ENCODE data around the gene CES3.
"Not testable (repeated sequence)": the region's sequence is repeated elsewhere in the genome, so short reads cannot be mapped to it uniquely, and the experiment has no call there.

The CES3 gene

GRCh38 chr16:66936889-66937554 is 24.0 kb upstream of the CES3 start:
- H3K9ac ChIP-seq (ENCODE audit: low read length) = no peak overlapping the region
- no peak overlapping the region for H3K27ac ChIP-seq (ENCODE audit: low read depth, low read length)
- H3K36me3 ChIP-seq (ENCODE audit: control insufficient read depth, insufficient read depth, low read length) = peaks cover 41% of the 10 kb centered on the region
- H3K4me1 ChIP-seq (ENCODE audit: control insufficient read depth, insufficient read depth, low read length) = peaks cover 12% of the 10 kb centered on the region; the same call in 1 of the 2 replicates
- peaks cover 10% of the 10 kb centered on the region for H3K27me3 ChIP-seq (ENCODE audit: control insufficient read depth, insufficient read depth, low read length)
- H3K4me3 ChIP-seq (ENCODE audit: low read depth, low read length) = no peak overlapping the region
- H3K9me3 ChIP-seq (ENCODE audit: control insufficient read depth, insufficient read depth, low read depth, low read length) = no peaks in the 10 kb centered on the region

DNA sequence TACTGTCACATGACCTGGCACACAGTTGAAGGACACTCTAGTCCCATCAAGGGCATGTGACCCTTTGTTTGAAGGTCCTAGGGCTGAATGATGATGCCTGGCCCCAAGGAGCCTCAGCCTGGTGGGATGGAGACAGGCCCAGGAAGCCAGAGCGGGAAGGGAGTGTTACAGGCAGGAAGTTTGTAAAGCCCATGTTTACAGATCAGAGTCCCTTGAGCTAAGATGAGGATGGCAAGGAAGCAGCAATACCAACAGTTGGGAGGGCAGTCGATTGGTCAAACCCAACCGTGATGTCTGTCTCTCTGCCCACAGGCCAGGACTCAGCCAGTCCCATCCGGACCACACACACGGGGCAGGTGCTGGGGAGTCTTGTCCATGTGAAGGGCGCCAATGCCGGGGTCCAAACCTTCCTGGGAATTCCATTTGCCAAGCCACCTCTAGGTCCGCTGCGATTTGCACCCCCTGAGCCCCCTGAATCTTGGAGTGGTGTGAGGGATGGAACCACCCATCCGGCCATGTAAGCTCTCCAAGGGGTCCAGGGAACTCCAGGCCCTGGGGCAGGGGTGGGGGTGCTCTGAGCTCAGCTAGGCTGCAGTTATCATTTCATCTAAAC is 23.2 kb upstream of the CES3 start:
- H3K4me3 ChIP-seq (ENCODE audit: low read depth, low read length) = no peak overlapping the region
- H3K9me3 ChIP-seq (ENCODE audit: control insufficient read depth, insufficient read depth, low read depth, low read length) = no peaks in the 10 kb centered on the region
- peaks cover 12% of the 10 kb centered on the region; the same call in 1 of the 2 replicates for H3K4me1 ChIP-seq (ENCODE audit: control insufficient read depth, insufficient read depth, low read length)
- H3K36me3 ChIP-seq (ENCODE audit: control insufficient read depth, insufficient read depth, low read length) = peaks cover 45% of the 10 kb centered on the region
- peaks cover 10% of the 10 kb centered on the region for H3K27me3 ChIP-seq (ENCODE audit: control insufficient read depth, insufficient read depth, low read length)
- H3K27ac ChIP-seq (ENCODE audit: low read depth, low read length) = no peak overlapping the region
- no peak overlapping the region for H3K9ac ChIP-seq (ENCODE audit: low read length)

DNA sequence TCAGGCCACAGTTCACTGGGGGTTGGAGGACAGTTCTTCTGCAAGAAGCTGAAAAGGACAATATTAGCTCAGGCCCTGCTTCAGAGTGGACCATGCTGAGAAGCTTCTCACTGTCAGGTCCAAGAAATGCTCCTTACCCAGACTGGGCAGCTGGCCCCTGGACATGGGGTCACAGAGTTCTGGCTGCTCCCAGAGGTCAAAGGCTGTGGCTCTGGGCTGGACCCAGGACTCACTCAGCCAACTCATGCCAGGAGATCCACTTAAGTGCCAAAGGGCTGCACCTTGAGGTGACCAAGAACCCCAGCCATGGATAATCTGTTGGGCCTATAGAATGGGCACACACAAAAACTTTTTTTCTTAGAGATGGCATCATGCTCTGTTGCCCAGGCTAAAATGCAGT is 21.7 kb upstream of the CES3 start:
- Histone ChIP-seq H3K4me3 (ENCODE audit: low read depth, low read length) (no peak overlapping the region), H3K9me3 (ENCODE audit: control insufficient read depth, insufficient read depth, low read depth, low read length) (no peaks in the 10 kb centered on the region), H3K4me1 (ENCODE audit: control insufficient read depth, insufficient read depth, low read length) (peaks cover 7% of the 10 kb centered on the region; the same call in 1 of the 2 replicates), H3K36me3 (ENCODE audit: control insufficient read depth, insufficient read depth, low read length) (peaks cover 58% of the 10 kb centered on the region), H3K27me3 (ENCODE audit: control insufficient read depth, insufficient read depth, low read length) (peaks cover 10% of the 10 kb centered on the region), H3K27ac (ENCODE audit: low read depth, low read length) (no peak overlapping the region), H3K9ac (ENCODE audit: low read length) (no peak overlapping the region)

- H3K4me1 ChIP-seq (ENCODE audit: control insufficient read depth, insufficient read depth, low read length) = peaks cover 6% of the 10 kb centered on the region; the same call in 1 of the 2 replicates
- H3K4me3 ChIP-seq (ENCODE audit: low read depth, low read length) = no peak overlapping the region
- H3K9me3 ChIP-seq (ENCODE audit: control insufficient read depth, insufficient read depth, low read depth, low read length) = no peaks in the 10 kb centered on the region
- H3K9ac ChIP-seq (ENCODE audit: low read length) = no peak overlapping the region
- peaks cover 6% of the 10 kb centered on the region for H3K27me3 ChIP-seq (ENCODE audit: control insufficient read depth, insufficient read depth, low read length)
- no peak overlapping the region for H3K27ac ChIP-seq (ENCODE audit: low read depth, low read length)
- peaks cover 58% of the 10 kb centered on the region for H3K36me3 ChIP-seq (ENCODE audit: control insufficient read depth, insufficient read depth, low read length)
Measured at GRCh38 chr16:66940236-66940635, 20.8 kb upstream of the CES3 start.

- Histone ChIP-seq H3K36me3 (ENCODE audit: control insufficient read depth, insufficient read depth, low read length) (peaks cover 58% of the 10 kb centered on the region), H3K9ac (ENCODE audit: low read length) (no peak overlapping the region), H3K4me1 (ENCODE audit: control insufficient read depth, insufficient read depth, low read length) (no peaks in the 10 kb centered on the region)
Measured at GRCh38 chr16:66942981-66943380, 18.1 kb upstream of the CES3 start.

DNA sequence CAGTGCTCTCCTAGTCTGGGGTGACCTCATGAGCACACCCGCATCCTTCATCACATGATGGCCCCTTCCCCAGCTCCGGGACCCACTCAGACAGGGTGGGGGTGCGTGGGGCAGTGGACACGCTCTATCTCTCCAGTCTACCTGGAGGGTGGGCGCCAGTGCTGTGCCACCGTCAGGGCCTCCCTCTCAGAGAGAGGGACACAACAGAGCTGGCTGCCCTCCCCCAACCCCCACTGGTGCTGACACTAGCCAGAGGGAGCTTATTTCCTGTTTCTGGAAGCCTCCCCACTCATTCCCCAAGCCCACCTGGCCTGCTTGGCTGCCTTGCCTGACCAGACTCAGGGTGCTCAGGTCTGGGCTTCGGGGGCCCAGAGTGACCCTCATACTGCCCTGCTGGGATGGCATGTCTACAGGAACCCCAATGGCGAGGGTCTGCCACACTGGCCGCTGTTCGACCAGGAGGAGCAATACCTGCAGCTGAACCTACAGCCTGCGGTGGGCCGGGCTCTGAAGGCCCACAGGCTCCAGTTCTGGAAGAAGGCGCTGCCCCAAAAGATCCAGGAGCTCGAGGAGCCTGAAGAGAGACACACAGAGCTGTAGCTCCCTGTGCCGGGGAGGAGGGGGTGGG is 17.5 kb upstream of the CES3 start:
- peaks cover 13% of the 10 kb centered on the region for H3K27me3 ChIP-seq (ENCODE audit: control insufficient read depth, insufficient read depth, low read length)
- H3K4me1 ChIP-seq (ENCODE audit: control insufficient read depth, insufficient read depth, low read length) = no peaks in the 10 kb centered on the region
- no peaks in the 10 kb centered on the region for H3K9me3 ChIP-seq (ENCODE audit: control insufficient read depth, insufficient read depth, low read depth, low read length)
- H3K36me3 ChIP-seq (ENCODE audit: control insufficient read depth, insufficient read depth, low read length) = peaks cover 55% of the 10 kb centered on the region
- no peak overlapping the region for H3K27ac ChIP-seq (ENCODE audit: low read depth, low read length)
- no peak overlapping the region for H3K9ac ChIP-seq (ENCODE audit: low read length)
- H3K4me3 ChIP-seq (ENCODE audit: low read depth, low read length) = no peak overlapping the region

More at GRCh38 chr16:66942981-66943380, 18.1 kb upstream of the CES3 start:
- Histone ChIP-seq H3K27ac (ENCODE audit: low read depth, low read length) (no peak overlapping the region), H3K27me3 (ENCODE audit: control insufficient read depth, insufficient read depth, low read length) (peaks cover 8% of the 10 kb centered on the region), H3K4me3 (ENCODE audit: low read depth, low read length) (no peak overlapping the region), H3K9me3 (ENCODE audit: control insufficient read depth, insufficient read depth, low read depth, low read length) (no peaks in the 10 kb centered on the region)

- H3K36me3 ChIP-seq (ENCODE audit: control insufficient read depth, insufficient read depth, low read length) = peaks cover 50% of the 10 kb centered on the region
- no peaks in the 10 kb centered on the region for H3K4me1 ChIP-seq (ENCODE audit: control insufficient read depth, insufficient read depth, low read length)
- H3K4me3 ChIP-seq (ENCODE audit: low read depth, low read length) = no peak overlapping the region
- H3K9me3 ChIP-seq (ENCODE audit: control insufficient read depth, insufficient read depth, low read depth, low read length) = no peaks in the 10 kb centered on the region
- H3K27me3 ChIP-seq (ENCODE audit: control insufficient read depth, insufficient read depth, low read length) = peaks cover 18% of the 10 kb centered on the region
- H3K9ac ChIP-seq (ENCODE audit: low read length) = no peak overlapping the region
- H3K27ac ChIP-seq (ENCODE audit: low read depth, low read length) = no peak overlapping the region
Measured at GRCh38 chr16:66944054-66944441, 17.0 kb upstream of the CES3 start.

- H3K4me3 ChIP-seq (ENCODE audit: low read depth, low read length); H3K4me1 ChIP-seq (ENCODE audit: control insufficient read depth, insufficient read depth, low read length); H3K27ac ChIP-seq (ENCODE audit: low read depth, low read length); H3K9ac ChIP-seq (ENCODE audit: low read length); H3K9me3 ChIP-seq (ENCODE audit: control insufficient read depth, insufficient read depth, low read depth, low read length): not testable (repeated sequence)
- Histone ChIP-seq H3K36me3 (ENCODE audit: control insufficient read depth, insufficient read depth, low read length) (peaks cover 41% of the 10 kb centered on the region), H3K27me3 (ENCODE audit: control insufficient read depth, insufficient read depth, low read length) (peaks cover 28% of the 10 kb centered on the region)
Measured at GRCh38 chr16:66944971-66945370, 16.1 kb upstream of the CES3 start.

DNA sequence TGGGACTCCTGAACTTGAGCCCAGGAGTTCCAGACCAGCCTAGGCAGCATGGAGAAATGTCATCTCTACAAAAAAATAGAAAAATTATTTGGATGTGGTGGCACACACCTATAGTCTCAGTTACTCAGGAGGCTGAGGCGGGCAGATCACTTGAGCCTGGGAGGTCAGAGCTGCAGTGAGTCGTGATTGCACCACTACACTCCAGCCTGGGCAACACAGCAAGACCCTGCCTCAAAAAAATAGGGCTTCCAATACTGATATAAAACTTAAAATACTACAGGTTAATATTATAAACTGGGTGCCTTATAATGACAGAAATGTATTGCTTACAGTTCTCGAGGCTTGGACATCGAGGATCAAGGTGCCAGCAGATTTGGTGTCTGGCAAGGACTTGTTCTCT is 15.1 kb upstream of the CES3 start:
- peaks cover 31% of the 10 kb centered on the region for H3K36me3 ChIP-seq (ENCODE audit: control insufficient read depth, insufficient read depth, low read length)
- H3K4me3 ChIP-seq (ENCODE audit: low read depth, low read length) = no peak overlapping the region
- H3K9me3 ChIP-seq (ENCODE audit: control insufficient read depth, insufficient read depth, low read depth, low read length) = no peaks in the 10 kb centered on the region
- peaks cover 33% of the 10 kb centered on the region for H3K27me3 ChIP-seq (ENCODE audit: control insufficient read depth, insufficient read depth, low read length)
- no peaks in the 10 kb centered on the region for H3K4me1 ChIP-seq (ENCODE audit: control insufficient read depth, insufficient read depth, low read length)
- no peak overlapping the region for H3K9ac ChIP-seq (ENCODE audit: low read length)
- H3K27ac ChIP-seq (ENCODE audit: low read depth, low read length) = no peak overlapping the region

DNA sequence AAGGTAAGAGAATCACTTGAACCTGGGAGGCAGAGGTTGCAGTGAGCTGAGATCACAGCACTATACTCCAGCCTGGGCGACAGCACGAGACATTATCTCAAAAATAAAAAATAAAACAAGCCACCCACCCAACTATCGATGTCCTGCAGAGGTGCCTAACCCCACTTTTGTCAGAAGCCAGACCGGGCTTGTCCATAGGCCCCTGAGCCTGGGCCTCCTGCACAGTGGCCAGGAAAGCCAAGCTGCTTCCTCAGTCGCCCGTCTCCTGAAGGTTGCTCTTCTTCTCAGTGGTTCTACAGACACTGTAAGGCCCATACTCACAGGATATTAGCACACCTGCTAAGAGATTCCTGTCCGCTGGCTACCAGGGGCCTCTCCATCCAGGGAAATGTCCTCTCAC is 14.5 kb upstream of the CES3 start:
- Histone ChIP-seq H3K27me3 (ENCODE audit: control insufficient read depth, insufficient read depth, low read length) (peaks cover 33% of the 10 kb centered on the region), H3K36me3 (ENCODE audit: control insufficient read depth, insufficient read depth, low read length) (peaks cover 25% of the 10 kb centered on the region), H3K9me3 (ENCODE audit: control insufficient read depth, insufficient read depth, low read depth, low read length) (peaks cover 6% of the 10 kb centered on the region), H3K4me3 (ENCODE audit: low read depth, low read length) (no peak overlapping the region), H3K9ac (ENCODE audit: low read length) (no peak overlapping the region), H3K27ac (ENCODE audit: low read depth, low read length) (no peak overlapping the region), H3K4me1 (ENCODE audit: control insufficient read depth, insufficient read depth, low read length) (no peaks in the 10 kb centered on the region)

- no peaks in the 10 kb centered on the region for H3K4me1 ChIP-seq (ENCODE audit: control insufficient read depth, insufficient read depth, low read length)
- no peak overlapping the region for H3K27ac ChIP-seq (ENCODE audit: low read depth, low read length)
- H3K9me3 ChIP-seq (ENCODE audit: control insufficient read depth, insufficient read depth, low read depth, low read length) = peaks cover 10% of the 10 kb centered on the region
- H3K36me3 ChIP-seq (ENCODE audit: control insufficient read depth, insufficient read depth, low read length) = peaks cover 21% of the 10 kb centered on the region
- peaks cover 33% of the 10 kb centered on the region for H3K27me3 ChIP-seq (ENCODE audit: control insufficient read depth, insufficient read depth, low read length)
- H3K4me3 ChIP-seq (ENCODE audit: low read depth, low read length) = no peak overlapping the region
- H3K9ac ChIP-seq (ENCODE audit: low read length) = no peak overlapping the region
Measured at GRCh38 chr16:66946974-66947301, 14.1 kb upstream of the CES3 start.

All from HUES6 (cell line).